Vagina (tissue), 2 donors: Measurements from ENCODE around the gene MCF2L. TPM values are rescaled to one million over a fixed set of nuclear protein-coding genes. Genes with fewer than 3 reads are reported as not detected.
"Not testable (repeated sequence)": the region's sequence is repeated elsewhere in the genome, so short reads cannot be mapped to it uniquely, and the experiment has no call there.

Experiments used
- DNase-seq, 2 donors: peaks; one replicate each; pipeline ENCODE4 v3.0.0-alpha.2; 2017; ENCODE audit errors: extremely low spot score in 2 of 2
- H3K27ac ChIP-seq: fragments of 200-600 bp; sonication (generic); one replicate; pipeline ENCODE4 v1.5.1; 2019
- H3K27me3 ChIP-seq: fragments of 200-600 bp; sonication (generic); one replicate; pipeline ENCODE4 v1.5.1; 2019
- H3K36me3 ChIP-seq, 2 donors: fragments of 200-600 bp; sonication (generic); one replicate each; pipeline ENCODE4 v1.5.1; 2017 to 2019
- H3K4me1 ChIP-seq: fragments of 200-600 bp; sonication (generic); one replicate; pipeline ENCODE4 v1.5.1; 2019
- H3K4me3 ChIP-seq, 2 donors: fragments of 200-600 bp; sonication (generic); 1 replicate in 1 of 2; 2 replicates in 1 of 2; pipeline ENCODE4 v1.5.1; 2016 to 2019
- H3K9me3 ChIP-seq: fragments of 200-600 bp; sonication (generic); one replicate; pipeline ENCODE4 v1.5.1; 2019
- POLR2A ChIP-seq, 2 donors: fragments of 450-650 bp; IDR thresholded peaks; one replicate each; pipeline ENCODE4 v1.6.1; 2017; ENCODE audit warnings: antibody characterized with exemption in 2 of 2, mild to moderate bottlenecking in 2 of 2, moderate library complexity in 2 of 2
- POLR2AphosphoS5 ChIP-seq, 2 donors: sonication (generic); formaldehyde crosslinking; IDR thresholded peaks; one replicate each; pipeline ENCODE4 v1.9.0; 2017; ENCODE audit warnings: antibody characterized with exemption in 2 of 2, mild to moderate bottlenecking in 2 of 2, low read depth in 1 of 2; ENCODE audit not compliant: insufficient read depth in 1 of 2
- intact Hi-C: fragments of 100-400 bp; cut with DNase I; formaldehyde crosslinking; loops from one replicate; pipeline ENCODE4 v1.15.1; 2023
- total RNA-seq: library from RNA; depleted of rRNA; stranded (reverse); fragments of >200 nt; gene quantifications from one replicate; pipeline ENCODE4 v1.2.3, GENCODE V29; 2016
- TF ChIP-seq, protein P1 (sequence below), 3 experiments: fragments of 450-650 bp in 2 of 3; fragments of 200-600 bp in 1 of 3; sonication (generic) in 1 of 3; IDR thresholded peaks; one replicate each; pipeline ENCODE4 v1.5.1; 2017 to 2019; ENCODE audit warnings: antibody characterized with exemption in 3 of 3, mild to moderate bottlenecking in 2 of 3, moderate library complexity in 2 of 3

Gene MCF2L
- total RNA-seq, 1 donor from 2014 or later = 45.4 TPM

DNA sequence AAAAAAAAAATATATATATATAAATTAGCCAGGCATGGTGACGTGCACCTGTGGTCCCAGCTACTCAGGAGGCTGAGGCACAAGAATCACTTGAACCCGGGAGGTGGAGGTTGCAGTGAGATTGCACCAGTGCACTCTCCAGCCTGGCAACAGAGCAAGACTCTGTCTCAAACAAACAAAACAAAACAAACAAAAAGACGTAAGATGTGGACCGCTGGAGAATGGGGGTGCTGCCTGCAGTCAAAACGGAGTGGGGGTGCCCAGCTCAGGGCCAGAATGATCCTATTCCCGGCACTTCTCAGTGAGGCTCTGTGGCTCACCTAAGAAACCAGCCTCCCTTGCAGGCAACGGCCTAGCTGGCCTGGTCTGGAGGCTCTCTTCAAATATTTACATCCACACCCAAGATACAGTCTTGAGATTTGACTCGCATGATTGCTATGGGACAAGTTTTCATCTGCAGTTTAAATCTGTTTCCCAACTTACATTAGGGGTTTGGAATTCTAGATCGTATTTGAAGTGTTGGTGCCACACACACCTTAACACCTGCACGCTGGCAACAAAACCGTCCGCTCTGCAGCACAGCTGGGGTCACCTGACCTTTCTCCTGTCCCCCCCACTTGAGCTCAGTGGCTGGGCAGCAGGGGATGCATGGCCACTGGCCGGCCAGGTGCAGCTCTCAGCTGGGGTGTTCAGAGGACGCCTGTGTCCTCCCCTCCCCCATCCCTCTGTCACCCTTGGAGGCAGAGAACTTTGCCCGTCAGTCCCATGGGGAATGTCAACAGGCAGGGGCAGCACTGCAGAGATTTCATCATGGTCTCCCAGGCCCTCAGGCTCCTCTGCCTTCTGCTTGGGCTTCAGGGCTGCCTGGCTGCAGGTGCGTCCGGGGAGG, 136.3 kb downstream of the MCF2L start, which contains the start of gene F7:
F7 (plus strand) TSS at position 760 of the 889 bp plus-strand sequence; CDS start at position 811, 51 bp downstream.
- no peaks in the 10 kb centered on the region for H3K36me3 ChIP-seq
- intact Hi-C loops = no loop called here
- H3K4me1 ChIP-seq = peaks cover 8% of the 10 kb centered on the region
- no peak within 1 kb of the TSS for H3K4me3 ChIP-seq
- no peak for DNase-seq
- H3K9me3 ChIP-seq = no peaks in the 10 kb centered on the region
- no peaks in the 10 kb centered on the region for H3K27me3 ChIP-seq
- TF ChIP-seq POLR2AphosphoS5 (IDR thresholded peaks at IDR 0.05; ENCODE audit: insufficient read depth in 1 of 2, low read depth in 1 of 2) = no peak
- TF ChIP-seq, protein P1, sequence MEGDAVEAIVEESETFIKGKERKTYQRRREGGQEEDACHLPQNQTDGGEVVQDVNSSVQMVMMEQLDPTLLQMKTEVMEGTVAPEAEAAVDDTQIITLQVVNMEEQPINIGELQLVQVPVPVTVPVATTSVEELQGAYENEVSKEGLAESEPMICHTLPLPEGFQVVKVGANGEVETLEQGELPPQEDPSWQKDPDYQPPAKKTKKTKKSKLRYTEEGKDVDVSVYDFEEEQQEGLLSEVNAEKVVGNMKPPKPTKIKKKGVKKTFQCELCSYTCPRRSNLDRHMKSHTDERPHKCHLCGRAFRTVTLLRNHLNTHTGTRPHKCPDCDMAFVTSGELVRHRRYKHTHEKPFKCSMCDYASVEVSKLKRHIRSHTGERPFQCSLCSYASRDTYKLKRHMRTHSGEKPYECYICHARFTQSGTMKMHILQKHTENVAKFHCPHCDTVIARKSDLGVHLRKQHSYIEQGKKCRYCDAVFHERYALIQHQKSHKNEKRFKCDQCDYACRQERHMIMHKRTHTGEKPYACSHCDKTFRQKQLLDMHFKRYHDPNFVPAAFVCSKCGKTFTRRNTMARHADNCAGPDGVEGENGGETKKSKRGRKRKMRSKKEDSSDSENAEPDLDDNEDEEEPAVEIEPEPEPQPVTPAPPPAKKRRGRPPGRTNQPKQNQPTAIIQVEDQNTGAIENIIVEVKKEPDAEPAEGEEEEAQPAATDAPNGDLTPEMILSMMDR (IDR thresholded peaks at IDR 0.05) = no peak
- no peak for TF ChIP-seq POLR2A (IDR thresholded peaks at IDR 0.05)
- no peak within 1 kb of the TSS for H3K27ac ChIP-seq

DNA sequence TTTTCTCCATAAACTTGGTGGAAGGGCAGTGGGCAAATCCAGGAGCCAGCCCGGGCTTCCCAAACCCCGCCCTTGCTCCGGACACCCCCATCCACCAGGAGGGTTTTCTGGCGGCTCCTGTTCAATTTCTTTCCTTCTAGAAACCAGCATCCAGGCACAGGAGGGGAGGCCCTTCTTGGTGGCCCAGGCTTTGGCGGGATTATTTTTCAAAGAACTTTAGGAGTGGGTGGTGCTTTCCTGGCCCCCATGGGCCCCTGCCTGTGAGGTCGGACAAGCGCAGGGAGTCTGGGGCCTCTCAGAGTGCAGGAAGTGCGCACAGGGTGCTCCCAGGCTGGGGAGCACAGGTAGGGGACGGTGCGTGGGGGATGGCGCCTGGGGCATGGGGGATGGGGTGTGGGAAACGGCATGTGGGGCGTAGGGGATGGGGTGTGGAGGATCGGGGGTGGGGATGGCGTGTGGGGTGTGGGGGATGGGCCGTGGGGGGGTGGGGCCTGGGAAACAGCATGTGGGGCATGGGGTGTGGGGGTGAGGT, 137.0 kb downstream of the MCF2L start:
- Histone ChIP-seq H3K27ac (no peak overlapping the region), H3K27me3 (no peaks in the 10 kb centered on the region), H3K9me3 (no peaks in the 10 kb centered on the region), H3K4me1 (peaks cover 15% of the 10 kb centered on the region), H3K36me3 (no peaks in the 10 kb centered on the region), H3K4me3 (no peak overlapping the region)
- DNase-seq = no peak
- intact Hi-C loops = no loop called here
- TF ChIP-seq POLR2A (IDR thresholded peaks at IDR 0.05) (no peak), POLR2AphosphoS5 (IDR thresholded peaks at IDR 0.05; ENCODE audit: insufficient read depth in 1 of 2, low read depth in 1 of 2) (no peak)
- TF ChIP-seq, protein P1 (IDR thresholded peaks at IDR 0.05) = no peak

DNA sequence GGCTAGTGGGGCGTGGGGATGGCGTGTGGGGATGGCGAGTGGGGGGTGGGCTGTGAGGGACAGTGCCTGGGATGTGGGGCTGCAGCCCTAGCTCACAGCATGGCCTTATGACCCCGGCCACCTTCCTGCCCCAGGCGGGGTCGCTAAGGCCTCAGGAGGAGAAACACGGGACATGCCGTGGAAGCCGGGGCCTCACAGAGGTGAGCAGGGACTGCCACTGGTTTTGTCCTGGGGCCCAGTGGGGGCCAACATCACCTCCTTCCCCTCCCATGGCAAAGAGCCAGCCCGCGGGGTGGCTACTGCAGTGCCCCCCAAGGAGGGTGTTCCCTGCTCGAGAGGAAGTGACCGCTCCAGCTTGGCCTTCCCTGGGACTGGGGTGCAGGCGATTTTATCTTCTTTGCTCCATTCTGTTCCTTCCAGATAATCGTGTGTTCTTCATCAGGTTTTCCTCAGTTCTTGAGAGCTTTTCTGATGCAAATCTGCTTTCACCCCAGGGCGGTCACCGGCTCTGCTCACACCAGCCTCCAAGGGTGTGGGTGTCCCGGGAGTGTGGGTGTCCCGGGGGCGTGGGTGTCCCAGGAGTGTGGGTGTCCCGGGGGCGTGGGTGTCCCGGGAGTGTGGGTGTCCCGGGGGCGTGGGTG, 137.8 kb downstream of the MCF2L start:
- H3K36me3 ChIP-seq = no peaks in the 10 kb centered on the region
- H3K27ac ChIP-seq = no peak overlapping the region
- peaks cover 17% of the 10 kb centered on the region for H3K4me1 ChIP-seq
- no peaks in the 10 kb centered on the region for H3K9me3 ChIP-seq
- intact Hi-C loops = no loop called here
- no peak for DNase-seq
- no peak overlapping the region for H3K4me3 ChIP-seq
- TF ChIP-seq, protein P1 (IDR thresholded peaks at IDR 0.05) = no peak
- no peak for TF ChIP-seq POLR2A (IDR thresholded peaks at IDR 0.05)
- no peak for TF ChIP-seq POLR2AphosphoS5 (IDR thresholded peaks at IDR 0.05; ENCODE audit: insufficient read depth in 1 of 2, low read depth in 1 of 2)
- H3K27me3 ChIP-seq = no peaks in the 10 kb centered on the region

DNA sequence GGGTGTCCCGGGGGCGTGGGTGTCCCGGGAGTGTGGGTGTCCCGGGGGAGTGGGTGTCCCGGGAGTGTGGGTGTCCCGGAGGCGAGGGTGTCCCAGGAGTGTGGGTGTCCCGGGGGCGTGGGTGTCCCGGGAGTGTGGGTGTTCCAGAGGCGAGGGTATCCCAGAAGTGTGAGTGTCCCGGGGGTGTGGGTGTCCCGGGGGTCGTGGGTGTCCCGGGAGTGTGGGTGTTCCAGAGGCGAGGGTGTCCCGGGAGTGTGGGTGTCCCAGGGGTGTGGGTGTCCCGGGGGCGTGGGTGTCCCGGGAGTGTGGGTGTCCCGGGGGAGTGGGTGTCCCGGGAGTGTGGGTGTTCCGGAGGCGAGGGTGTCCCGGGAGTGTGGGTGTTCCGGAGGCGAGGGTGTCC, 139.5 kb downstream of the MCF2L start:
- H3K9me3 ChIP-seq, DNase-seq, H3K36me3 ChIP-seq, H3K27ac ChIP-seq, intact Hi-C loops, H3K4me3 ChIP-seq, H3K27me3 ChIP-seq: not testable (repeated sequence)
- H3K4me1 ChIP-seq = peaks cover 17% of the 10 kb centered on the region

DNA sequence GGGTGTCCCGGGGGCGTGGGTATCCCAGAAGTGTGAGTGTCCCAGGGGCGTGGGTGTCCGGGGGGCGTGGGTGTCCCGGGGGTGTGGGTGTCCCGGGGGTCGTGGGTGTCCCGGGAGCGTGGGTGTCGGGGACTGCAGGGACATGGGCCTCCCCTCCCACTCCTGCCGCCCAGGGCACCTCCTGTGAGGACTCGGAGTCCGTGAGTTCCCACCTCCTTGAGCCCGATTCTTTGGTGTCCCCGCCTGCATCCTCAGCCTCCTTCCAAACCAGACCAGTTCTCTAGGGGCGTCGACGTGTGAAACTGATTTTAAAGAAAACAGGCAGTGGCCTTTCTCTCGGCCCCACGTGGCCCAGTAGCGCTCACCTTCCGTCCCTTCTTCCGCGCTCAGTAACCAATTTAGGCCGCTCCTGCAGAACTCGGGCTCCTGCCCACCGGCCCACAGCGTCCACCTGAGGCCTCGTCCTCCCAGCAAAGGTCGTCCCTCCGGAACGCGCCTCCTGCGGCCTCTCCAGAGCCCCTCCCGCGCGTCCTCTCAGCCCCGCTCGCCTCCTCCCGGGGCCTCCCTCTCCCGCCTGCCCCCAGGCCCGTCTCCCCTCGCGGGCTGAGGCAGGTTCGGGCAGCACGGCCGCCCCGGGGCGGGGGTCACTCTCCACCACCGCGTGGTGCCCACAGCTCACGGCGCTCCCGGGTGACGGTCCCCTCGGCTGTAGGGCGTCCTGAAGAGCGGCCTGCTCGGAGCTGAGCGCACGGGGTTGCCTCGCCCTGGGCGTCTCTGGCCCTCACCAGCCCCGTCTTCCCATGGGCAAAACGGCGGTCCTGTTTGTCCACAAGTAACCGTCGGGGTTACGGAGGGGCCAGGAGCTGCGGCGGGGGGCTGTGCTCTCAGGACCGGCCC, 140.4 kb downstream of the MCF2L start:
- Histone ChIP-seq H3K36me3 (no peaks in the 10 kb centered on the region), H3K4me3 (peak overlapping the region; percentile 44 to 60), H3K4me1 (peaks cover 17% of the 10 kb centered on the region), H3K9me3 (no peaks in the 10 kb centered on the region), H3K27me3 (no peaks in the 10 kb centered on the region), H3K27ac (no peak overlapping the region)
- TF ChIP-seq, protein P1 (IDR thresholded peaks at IDR 0.05) = no peak
- TF ChIP-seq POLR2A (IDR thresholded peaks at IDR 0.05) (no peak), POLR2AphosphoS5 (IDR thresholded peaks at IDR 0.05; ENCODE audit: insufficient read depth in 1 of 2, low read depth in 1 of 2) (no peak)
- intact Hi-C loops = no loop called here
- no peak for DNase-seq
